GM19023 (cell line): ENCODE measurements around the gene METTL25B.

ENCODE experiments used
- ATAC-seq: cut with Tn5 transposase; IDR thresholded peaks from one replicate; pipeline ENCODE4 v1.9.1; 2021; ENCODE audit warnings: mild to moderate bottlenecking, moderate library complexity; ENCODE audit not compliant: unreplicated experiment

Gene METTL25B

DNA sequence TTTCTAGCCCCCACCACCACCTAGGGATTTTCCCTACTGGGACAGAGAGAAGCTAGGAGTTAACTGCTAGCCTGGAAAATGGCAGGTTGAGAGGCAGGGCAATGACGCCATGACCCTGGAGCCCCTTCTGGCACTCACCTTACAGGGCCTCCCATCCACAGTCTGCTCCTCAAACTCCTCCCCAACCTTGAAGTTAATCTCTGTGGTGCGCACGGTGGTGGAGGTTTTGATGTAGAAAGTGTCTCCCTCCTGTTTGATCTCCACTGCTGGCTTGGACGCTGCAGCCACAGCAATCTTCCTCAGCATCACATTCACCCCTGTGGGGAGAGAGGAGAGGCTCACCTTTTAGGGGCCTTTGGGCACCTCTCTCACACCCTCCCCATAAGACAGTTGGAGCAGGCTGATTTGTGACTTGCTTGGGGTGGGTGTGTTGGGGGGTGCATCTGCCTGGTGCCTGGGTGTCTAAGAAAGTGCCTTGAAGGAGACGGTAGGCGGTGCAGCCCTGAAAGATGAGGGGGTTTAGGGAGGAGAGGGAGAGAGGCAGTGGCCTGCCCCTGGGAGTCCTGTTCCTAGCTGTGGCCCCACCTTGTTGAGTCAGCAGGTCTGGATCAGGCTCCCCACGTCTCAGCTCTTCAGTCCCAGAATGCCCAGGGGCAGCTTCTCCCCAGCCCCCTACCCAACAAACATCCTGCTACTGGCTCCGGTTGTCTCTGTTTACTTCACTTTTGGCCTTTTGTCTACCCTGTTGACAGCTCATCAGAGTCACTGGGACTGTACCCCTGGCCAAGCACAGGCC is 27.3 kb upstream of the METTL25B start:
- no peak for ATAC-seq

DNA sequence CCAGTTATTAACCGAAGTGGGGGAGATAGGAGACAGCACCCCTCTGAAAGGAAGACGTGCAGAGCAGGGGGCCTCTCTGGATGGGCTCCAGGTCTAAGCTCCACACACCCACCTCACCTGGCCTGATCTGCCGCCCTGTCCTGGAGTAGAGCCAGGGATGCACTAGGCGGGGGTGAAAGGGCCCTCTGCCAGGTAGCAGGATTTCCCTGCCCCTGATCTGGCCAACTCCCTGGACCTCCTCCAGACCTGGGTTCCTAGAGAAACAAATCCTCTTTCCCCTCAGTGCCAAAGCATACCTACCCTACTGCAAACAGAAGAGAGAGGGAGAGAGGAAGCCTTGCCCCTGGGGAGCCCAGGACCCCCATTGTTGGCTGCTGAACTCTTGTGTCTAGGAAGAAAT is 24.9 kb upstream of the METTL25B start:
- no peak for ATAC-seq

DNA sequence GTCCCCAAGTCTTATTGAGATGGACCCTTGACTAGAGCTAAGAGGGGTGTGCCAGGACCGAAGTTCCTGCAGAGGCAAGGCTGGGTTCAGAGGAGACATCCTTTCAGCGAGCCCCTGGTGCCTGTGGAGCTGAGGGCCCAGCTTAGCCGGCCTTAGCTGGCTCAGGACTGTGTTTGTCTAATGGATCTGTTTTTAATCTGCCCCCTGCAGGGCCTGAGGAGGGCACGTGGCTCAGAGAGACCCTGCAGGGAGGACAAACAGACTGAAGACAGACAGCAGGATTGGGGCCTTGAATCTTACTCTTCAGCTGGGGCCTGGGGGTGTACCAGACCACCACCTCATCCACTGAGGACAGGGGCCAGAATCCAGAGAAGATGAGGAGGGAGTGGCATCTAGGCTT is 24.5 kb upstream of the METTL25B start:
- ATAC-seq = no peak

DNA sequence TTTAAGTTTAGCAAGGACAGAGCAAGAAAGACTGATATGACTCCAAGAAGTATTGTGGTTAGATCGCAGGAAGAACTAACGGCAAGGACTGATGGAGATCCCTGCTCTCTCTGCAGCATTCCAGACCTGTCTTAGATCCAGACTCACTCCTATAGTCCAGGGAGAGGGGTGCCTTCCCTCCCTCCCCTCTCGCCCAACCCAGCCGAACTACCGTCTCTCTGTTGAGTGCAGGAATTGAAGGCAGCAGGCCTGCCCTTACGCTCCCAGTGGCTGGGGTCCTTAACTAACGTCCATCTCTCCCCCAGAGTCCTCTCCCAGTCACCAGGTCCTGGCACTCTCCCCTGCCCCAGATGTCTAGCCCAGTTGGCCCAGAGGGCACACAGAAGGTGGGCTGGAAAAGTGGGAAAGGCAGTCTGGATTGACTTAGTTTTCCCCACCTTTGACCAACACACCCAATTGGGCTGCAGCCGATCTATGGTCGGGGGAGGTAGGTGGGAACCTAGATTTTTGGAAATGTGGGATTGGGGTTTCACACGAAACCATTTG is 24.0 kb upstream of the METTL25B start:
- ATAC-seq = no peak

DNA sequence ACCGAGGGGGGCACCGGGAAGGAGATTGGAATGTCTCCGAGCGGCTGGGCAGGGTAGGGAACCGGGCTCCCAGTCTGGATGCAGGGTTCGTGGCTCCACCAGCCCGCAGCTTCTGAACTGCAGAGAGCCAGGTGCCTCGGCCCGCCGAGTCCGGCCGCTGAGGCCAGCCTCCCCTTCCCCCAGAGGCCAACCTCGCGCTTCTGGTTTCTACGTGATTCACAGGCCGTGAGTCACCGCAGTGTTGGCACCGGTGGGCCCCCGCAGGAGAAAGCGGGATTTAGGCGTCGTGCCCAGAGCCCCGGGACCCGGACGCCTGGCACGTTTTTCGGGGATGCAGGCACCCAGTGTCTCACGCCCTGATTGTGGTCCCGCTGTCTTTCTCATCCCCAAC is 23.3 kb upstream of the METTL25B start:
- ATAC-seq = no peak

DNA sequence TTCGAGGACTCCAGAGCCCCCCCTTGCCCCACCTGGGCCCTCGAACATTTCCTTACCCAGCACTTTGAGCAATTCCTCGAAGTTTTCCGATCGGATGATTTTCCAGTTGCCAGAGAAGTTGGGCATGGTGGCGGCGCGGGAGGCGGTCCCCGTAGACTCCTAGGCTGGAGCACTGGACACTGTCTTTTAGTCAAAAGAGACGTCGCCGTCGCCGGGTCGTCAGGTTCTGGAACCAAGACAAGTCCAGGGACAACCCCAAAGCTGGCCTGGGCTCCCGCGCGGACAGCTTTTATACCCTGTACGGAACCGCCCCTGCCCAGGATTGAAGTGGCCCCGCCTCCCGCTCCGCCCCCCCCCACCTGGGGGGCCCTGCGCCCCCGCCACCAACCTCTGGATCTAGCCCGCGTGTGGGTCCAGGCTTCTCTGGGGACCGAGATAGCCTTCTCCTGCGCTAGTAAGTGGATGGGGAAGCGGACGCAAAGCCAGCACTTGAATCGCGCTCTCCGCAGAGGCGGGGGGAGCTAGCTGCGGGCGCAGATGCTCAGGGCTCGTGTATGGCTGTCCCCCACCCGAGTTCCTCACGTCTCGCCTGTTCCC is 22.9 kb upstream of the METTL25B start, which contains the start of gene CRABP2:
Gene CRABP2, minus strand, starts transcription at position 263 of the 597 bp plus-strand sequence. Its CDS starts 137 bp downstream, at position 126.
- no peak for ATAC-seq

DNA sequence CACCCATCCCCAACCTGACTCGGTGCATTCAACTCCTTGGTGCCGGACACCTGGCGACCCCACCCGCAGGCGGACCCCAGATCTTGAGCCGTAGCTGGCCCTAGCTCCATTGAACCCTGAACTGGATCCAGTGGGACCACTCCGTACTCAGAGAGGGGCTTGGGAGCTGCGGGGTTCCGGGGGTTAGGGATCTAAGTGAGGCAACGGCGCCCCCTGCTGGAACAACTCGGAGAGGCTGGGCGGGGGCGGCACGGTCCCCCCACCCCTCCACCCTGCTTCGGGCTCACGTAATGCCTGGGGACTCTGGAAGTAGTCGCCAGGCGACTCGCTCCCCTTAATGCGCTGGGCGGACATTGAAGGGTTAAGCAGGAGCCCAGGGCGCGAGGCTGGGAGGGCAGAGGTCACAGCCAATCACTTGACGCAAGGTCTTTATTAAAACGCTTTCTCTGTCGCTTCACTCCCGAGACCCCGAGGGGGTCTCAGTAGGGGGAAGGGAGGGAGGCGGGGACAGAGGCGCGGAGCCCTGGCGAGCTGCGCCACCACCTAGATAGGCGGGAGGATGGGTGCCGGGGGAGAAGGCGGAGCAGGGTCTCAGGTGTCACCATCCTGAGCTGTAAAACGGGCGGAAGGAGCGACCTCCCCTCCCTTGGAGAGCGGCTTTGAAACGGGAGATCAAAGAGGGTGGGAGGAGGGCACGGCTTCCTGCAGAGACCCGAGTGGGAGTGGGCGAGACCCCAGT is 22.2 kb upstream of the METTL25B start:
- ATAC-seq = no peak

DNA sequence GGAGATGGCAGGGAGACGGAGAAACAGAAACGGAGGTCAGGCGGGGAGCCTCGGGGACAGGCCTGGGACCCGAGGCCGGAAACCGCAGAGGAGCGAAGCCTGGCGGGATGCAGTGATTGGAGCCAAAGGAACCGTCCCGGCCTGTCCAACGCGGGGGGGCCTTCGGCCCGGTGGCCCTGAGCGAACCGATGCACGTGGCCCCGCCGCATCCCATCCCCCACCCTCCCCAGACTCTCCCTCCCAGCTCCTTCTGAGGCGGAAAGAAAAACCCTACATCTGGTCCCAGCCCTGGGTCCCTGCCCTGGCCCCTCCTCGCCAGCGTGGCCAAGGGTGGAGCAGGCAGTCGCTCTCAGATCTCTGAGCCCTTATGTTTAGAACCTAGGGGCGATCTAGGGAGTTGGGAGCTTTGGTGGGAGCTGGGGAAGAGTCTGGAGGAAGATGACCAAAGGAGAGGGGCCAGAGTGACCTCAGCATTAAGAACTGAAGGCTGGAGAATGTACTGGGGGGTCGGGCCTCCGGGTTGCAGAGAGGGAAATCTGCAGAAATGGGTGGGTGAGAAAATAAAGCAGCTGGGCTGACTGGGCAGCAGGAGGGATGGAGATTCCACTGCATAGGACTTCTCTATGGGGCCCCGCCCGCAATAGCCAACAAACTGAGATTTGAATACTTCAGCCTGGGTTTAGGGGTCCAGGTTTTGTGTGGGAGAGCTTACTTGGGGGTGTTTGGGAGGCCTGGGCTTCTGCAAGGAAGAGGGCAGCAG is 21.4 kb upstream of the METTL25B start:
- no peak for ATAC-seq

DNA sequence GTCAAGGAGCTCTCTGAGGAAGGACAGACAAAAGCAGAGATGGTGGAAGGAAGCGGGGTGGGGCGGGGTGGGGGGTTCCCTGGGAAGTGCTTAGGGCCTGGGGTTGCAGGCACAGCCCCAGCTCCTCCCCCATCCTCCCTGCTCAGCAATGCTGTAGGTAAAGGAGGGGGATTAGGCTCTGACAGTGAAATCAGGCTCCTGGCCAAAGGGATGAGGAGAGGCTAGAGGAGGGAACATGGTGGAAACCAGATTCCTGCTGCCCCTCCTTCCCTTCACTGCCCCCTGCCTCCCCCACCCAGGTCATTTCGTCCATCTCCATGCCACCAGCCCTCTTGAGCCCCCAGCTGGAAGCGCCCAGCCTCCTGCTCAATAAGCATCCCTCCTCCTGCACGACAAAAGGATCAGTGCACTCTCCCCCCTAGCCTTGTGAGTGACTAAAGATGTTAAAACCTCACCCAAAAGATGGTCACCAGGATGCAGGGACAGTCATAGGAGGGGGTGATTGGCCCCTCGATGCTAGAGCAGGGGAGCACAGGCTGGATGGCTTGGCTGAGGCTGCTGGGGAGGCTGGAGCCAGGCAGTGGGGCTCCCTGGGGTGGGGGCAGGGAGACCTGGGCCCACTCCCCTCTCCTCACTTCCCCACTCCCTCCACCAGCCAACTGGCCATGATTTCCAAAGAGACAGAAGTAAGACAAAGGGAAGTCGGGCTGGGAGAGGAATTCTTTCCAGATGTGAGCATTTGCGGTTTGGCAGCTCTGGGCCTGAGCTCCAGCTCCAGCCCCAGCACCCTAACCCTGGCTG is 20.7 kb upstream of the METTL25B start:
- no peak for ATAC-seq

DNA sequence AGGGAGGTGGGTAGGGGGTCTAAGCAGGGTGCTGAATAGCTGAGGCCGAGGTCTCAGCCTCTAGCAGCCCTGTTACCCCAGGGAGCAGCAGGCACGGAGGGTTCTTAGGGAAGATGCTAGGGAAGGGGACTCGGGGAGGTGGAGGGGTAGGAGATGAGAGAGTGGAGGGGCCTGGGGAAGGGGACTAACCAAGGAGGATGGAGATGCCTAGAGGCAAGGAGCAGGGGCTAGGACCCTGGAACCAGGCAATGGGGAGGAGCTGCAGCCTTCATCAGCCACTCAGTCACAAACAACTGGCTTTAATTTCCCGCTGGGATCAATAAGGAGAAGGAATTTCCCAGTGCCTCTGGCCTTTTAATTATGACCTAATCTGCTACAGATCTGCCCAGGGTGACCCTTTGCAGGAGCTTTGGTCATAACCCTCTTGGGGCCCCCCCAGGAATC is 20.0 kb upstream of the METTL25B start:
- ATAC-seq = no peak

DNA sequence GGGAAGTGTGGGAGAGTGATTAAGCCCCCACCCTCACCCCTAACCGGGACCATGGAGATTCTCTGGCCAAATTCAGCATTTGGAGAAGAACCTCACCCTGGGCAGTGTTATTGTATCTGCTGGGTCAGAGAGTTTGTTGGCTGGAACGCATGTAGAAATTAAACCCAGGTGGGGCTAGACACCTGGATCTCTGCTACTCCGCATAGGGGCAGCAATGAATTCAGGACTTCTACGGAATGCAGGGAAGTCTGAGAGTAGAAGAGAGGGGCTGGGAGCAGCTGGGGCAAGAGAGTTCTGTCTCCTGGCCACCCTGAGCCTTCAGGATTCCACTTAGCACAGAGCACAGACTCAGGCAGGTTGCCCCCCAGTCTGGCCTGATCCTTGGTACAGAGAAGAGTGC is 19.2 kb upstream of the METTL25B start:
- ATAC-seq = no peak

DNA sequence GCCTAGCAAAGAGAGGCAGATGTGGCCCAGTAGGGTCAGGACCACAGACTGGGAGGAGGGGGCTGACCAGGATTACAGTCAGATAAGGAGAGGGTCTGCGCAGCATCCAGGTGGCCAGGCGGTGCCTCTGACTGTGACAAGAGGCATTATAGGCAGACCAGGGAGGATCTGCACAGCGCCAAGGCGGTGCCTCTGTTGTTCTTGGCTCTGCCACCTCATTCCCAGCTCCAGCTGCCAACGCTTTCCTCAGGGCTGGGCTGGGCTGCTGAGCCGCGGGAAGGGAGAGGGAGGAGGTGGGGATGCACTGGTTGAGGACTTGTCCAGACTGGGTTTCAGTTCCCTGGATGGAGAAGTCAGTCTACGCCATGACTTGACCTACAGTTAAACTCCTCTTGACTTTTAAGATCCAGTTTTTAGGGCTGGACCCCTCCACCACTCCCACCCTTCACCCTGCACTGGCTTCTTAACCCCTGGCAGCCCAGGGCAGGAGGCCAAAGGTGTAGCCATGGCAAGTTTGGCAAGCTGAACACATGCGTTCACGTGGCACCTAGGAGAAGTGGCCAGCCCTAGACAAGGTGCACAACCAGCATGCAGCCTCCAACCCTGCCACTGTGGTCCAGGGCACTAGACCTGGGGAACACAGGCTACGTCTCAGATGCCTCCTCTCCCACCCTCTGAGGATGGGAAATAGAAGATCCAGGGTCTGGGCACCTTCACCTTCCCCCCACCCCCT is 18.3 kb upstream of the METTL25B start:
- no peak for ATAC-seq

DNA sequence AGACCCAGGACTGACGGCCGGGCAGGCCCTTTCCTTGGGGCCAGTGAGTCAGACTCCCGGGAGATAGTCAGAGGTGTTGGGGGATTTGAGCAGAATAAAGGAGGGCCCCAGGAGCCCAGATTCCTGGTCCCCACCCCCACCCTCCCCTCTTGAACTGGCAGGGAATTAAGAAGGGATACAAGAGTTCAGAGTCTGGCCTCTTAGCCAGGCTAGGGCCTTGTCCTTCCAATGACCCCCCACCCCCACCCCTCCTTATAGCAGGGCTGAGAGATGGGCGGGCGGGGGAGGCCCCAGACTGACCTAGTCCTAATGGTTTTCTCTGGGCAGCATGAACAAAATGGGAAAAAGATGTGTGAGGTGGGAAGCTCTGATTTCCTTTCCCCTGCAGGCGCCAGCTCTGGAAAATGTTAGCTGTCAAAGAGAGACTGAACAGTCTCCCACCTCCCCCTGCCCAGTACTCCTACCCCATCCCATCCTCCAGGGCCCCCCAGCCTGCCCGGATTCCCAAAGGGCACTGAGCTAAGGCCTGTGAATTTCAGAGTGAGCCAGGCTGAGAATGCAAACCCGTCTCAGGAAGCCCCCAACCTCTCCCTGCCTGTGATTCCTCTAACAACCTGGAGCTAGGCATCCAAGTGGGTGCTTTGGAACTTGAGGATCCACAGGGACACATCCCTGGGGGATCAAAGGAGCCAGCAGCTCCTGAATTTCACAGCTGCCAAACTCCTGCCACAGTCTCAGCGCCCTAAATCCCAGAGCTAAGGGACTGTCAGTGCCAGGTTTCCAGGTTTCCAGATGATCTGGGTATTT is 17.1 kb upstream of the METTL25B start:
- no peak for ATAC-seq

DNA sequence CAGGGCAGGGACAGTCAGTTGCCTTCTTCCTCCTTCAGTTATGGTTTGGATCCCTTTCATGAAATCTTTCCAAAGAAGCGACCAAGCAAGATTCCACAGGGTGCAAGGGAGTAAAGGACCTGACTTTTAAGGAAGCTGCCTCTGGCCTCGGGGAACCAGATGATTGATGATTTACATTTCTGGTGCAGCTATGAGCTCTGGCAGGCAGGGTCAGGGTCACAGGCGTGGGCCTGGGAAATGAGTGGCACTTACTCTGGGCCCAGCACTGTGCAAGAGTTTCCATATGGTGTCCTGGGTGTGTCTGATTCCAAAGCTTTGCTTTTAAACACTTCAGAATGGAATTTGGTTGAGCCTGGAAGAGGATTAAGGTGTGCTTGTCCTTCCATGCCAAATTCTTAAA is 15.6 kb upstream of the METTL25B start:
- ATAC-seq = no peak

DNA sequence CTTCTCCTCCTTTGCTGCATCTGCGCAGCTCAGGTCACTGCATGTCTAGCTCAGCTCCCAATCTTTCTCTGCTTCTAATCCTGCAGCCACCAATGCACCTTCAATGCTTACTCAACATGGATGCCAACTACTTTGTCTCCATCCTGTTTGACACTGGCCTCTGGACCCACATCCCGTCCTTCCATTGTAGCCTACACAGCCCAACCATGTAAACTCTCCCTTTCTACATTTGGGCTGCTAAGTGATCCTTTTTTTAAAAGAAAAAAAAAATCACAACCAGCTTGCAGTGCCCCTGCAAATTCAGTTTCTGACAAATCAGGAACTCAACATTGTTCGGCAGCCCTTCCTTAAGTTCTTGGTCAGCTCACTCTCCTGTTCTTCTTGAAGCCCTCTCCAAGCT is 13.4 kb upstream of the METTL25B start:
- ATAC-seq = no peak

DNA sequence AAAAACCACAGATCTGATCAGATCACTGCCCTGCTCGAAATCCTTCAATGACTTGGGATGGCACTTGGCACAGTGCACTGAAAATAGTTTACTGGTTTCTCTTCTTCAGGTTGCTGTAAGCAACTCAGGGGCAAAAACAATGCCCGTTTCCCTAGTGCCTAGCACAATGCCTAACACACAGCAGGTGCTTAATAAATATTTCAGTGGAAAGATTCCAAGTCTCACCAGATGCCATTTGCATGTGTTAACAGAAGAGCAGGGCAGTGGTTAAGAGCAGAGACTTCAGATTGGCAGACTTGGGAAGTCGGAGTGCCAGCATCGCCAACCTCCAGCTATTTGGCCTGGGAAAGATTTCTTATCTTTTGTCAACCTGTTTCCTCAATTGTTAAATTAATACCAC is 10.9 kb upstream of the METTL25B start:
- no peak for ATAC-seq

DNA sequence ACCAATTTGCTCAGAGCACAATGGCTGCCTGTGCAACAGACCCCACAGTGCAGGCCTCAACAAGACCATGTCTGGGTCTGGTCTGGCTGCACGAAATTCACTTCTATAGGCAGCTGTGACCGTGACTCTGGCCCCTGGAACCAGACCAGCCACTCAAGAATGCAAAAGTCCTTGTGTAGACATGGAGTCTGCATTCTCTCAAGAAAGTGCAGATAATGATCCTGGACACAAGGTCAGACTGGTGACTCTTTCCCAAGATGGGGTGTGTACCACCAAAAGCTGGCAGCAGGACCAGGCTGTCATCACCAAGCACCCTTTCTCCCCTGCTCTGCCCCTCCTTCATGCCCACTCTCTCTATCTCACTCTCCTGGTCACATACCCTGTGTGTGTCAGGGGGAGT is 7.1 kb upstream of the METTL25B start:
- ATAC-seq = no peak

DNA sequence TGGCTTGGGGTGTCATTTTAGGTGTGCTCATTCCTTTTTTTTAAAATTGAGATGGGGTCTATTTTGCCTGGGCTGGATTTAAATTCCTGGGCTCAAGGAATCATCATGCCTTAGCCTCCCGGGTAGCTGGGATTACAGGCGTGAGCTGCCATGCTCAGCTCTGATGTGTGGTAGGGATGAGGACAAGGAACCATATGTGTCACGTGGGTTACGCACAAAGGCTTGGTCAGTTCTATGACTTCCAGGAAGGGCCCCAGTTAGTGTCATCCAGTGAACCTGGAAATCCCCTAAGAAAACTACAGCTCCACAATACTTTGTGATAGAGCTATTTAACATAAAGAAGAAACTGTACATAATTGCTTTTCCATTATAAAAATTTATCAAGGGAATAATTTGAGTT is 6.7 kb upstream of the METTL25B start:
- ATAC-seq = no peak
